ENCODE measurements around the gene GPR52. TPM values are rescaled to one million over a fixed set of nuclear protein-coding genes. Genes with fewer than 3 reads are reported as not detected.

GPR52 gene
- total RNA-seq, 1 donor from 2014 or later: 2.3 TPM

DNA sequence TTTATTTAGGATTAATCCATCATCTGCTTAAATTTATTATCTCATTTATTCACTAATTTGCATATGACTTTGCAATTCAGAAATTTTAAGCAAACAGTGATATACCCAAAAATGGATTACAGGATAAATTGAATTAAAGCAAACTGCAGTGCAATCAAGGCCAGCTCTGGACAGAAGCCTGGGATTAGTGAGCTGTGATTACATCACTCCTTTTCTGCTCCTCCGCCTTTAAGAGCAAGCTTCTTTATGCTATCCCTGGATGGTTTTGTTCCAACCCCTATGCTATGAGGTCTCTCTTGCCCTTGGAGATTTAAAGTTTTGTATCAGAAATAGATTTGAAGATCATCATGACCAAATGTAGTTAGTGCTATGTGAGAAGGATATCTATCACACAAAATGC lies 32.6 kb downstream of the GPR52 start:
- H3K4me1 Mint-ChIP-seq (ENCODE audit: low read depth): no peaks in the 10 kb centered on the region
- no peaks in the 10 kb centered on the region for H3K36me3 Mint-ChIP-seq (ENCODE audit: low read depth)

DNA sequence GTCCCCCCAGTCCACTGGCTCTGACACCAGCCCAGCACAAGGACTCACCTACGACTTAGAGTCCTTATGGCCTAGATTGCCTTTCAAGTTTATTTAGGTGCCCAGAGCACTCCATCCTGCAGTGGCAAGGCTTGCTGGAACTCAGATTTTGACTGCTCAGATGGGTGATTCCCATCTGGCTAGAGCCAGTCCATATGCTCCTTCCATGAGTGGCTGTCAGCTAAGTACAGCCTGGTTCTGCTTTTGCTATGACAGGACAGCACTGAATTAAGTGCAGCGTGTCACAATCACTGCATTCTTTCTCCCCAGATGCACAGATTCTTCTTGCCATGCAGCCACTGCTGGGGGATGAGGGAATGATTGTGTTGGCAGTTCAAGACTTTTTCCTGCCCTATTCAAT lies 43.8 kb downstream of the GPR52 start:
- Mint-ChIP-seq H3K4me3 (ENCODE audit: low read depth) (no peak overlapping the region), H3K9me3 (peaks cover 9% of the 10 kb centered on the region), H3K27ac (no peak overlapping the region), H3K27me3 (ENCODE audit: low read depth) (no peaks in the 10 kb centered on the region), H3K36me3 (ENCODE audit: low read depth) (no peaks in the 10 kb centered on the region), H3K4me1 (ENCODE audit: low read depth) (no peaks in the 10 kb centered on the region)
- intact Hi-C loops (cut with micrococcal nuclease): loop anchor here (10.0 kb wide), 1 partner anchor 1527 kb away; no protein-coding TSS in a partner anchor
- DNase-seq (ENCODE audit: low spot score): no peak

More for the DNA sequence above, 32.6 kb downstream of the GPR52 start:
- Mint-ChIP-seq H3K27me3 (ENCODE audit: low read depth) (no peaks in the 10 kb centered on the region), H3K9me3 (no peaks in the 10 kb centered on the region), H3K4me3 (ENCODE audit: low read depth) (no peak overlapping the region), H3K27ac (no peak overlapping the region)
- intact Hi-C loops (cut with micrococcal nuclease): no loop called here
- DNase-seq (ENCODE audit: low spot score): no peak

DNA sequence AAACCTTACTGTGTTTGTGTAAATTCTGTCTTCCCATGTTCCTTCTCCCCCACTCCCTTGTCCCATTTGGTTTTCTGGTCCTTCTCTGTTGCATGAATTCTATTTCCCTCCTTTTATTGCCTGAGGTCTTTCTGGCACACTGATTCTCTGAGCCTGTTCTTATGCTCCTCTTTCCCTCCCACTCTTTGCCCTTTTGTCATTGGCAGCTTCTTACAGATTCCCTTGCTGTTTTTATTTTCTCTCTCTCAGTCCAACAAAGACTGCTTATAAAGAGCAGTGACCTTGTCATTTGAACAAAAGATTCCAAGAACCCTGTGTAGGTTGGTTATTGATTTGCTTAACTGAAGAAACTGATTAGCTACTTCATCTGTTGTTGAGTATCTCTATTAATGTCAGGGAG lies 49.7 kb downstream of the GPR52 start:
- Mint-ChIP-seq H3K9me3 (no peaks in the 10 kb centered on the region), H3K27me3 (ENCODE audit: low read depth) (no peaks in the 10 kb centered on the region), H3K27ac (no peak overlapping the region), H3K36me3 (ENCODE audit: low read depth) (no peaks in the 10 kb centered on the region), H3K4me3 (ENCODE audit: low read depth) (no peak overlapping the region), H3K4me1 (ENCODE audit: low read depth) (no peaks in the 10 kb centered on the region)
- intact Hi-C loops (cut with micrococcal nuclease): loop anchor here (10.0 kb wide), 1 partner anchor 1533 kb away; no protein-coding TSS in a partner anchor
- no peak for DNase-seq (ENCODE audit: low spot score)
